ENCODE results near the gene CD6. TPM values are rescaled to one million over a fixed set of nuclear protein-coding genes. Genes with fewer than 3 reads are reported as not detected.

The CD6 gene
- total RNA-seq, 3 donors from 2014 or later (not counting 1 experiment from before 2014, with no cell fraction given), result 18.9 to 111 (median 85.6) TPM

GRCh38 chr11:61024938-61025820 is 53.7 kb downstream of the CD6 start:
- ATAC-seq, result no peak
- no peak for TF ChIP-seq CTCF (IDR thresholded peaks at IDR 0.05)
- no peak overlapping the region for H3K4me3 Mint-ChIP-seq
- intact Hi-C loops (cut with micrococcal nuclease), result no loop called here
- H3K9me3 ChIP-seq (ENCODE audit: control insufficient read depth, insufficient read depth, low read length), result no peaks in the 10 kb centered on the region
- peak overlapping the region in 1 of 2 donors; percentile 4 for H3K27ac Mint-ChIP-seq
- H3K27me3 ChIP-seq (ENCODE audit: control insufficient read depth, insufficient read depth, low read length), result no peaks in the 10 kb centered on the region
- no peak overlapping the region for H3K27ac ChIP-seq (ENCODE audit: low read length)
- peaks cover 67% of the 10 kb centered on the region for H3K4me1 ChIP-seq (ENCODE audit: control insufficient read depth, insufficient read depth, low read length)
- no peaks in the 10 kb centered on the region for H3K9me3 Mint-ChIP-seq
- peak in 1 of 2 donors; percentile 62 for DNase-seq
- no peak overlapping the region for H3K4me3 ChIP-seq (ENCODE audit: low read length)
- no peaks in the 10 kb centered on the region for H3K36me3 Mint-ChIP-seq
- peaks cover 10 to 23% of the 10 kb centered on the region in 2 donors for H3K27me3 Mint-ChIP-seq (ENCODE audit: low read depth in 2 of 2)
- peaks cover 46 to 51% of the 10 kb centered on the region in 2 donors for H3K4me1 Mint-ChIP-seq
- no peaks in the 10 kb centered on the region for H3K36me3 ChIP-seq (ENCODE audit: control insufficient read depth, insufficient read depth, low read length)
- WGBS (ENCODE audit: insufficient coverage), result 97% methylated on average over 14 of the region's 14 CpGs

- WGBS (ENCODE audit: insufficient coverage), result 60% methylated on average over 5 of the region's 5 CpGs
- H3K9me3 Mint-ChIP-seq, result no peaks in the 10 kb centered on the region
- H3K27me3 Mint-ChIP-seq (ENCODE audit: low read depth in 2 of 2), result peaks cover 10 to 18% of the 10 kb centered on the region in 2 donors
- no peak for DNase-seq
- Histone ChIP-seq H3K9me3 (ENCODE audit: control insufficient read depth, insufficient read depth, low read length) (no peaks in the 10 kb centered on the region), H3K27me3 (ENCODE audit: control insufficient read depth, insufficient read depth, low read length) (no peaks in the 10 kb centered on the region), H3K36me3 (ENCODE audit: control insufficient read depth, insufficient read depth, low read length) (no peaks in the 10 kb centered on the region), H3K4me1 (ENCODE audit: control insufficient read depth, insufficient read depth, low read length) (peaks cover 63% of the 10 kb centered on the region), H3K4me3 (ENCODE audit: low read length) (no peak overlapping the region), H3K27ac (ENCODE audit: low read length) (no peak overlapping the region)
- H3K27ac Mint-ChIP-seq, result no peak overlapping the region
- TF ChIP-seq CTCF (IDR thresholded peaks at IDR 0.05), result no peak
- no peaks in the 10 kb centered on the region for H3K36me3 Mint-ChIP-seq
- peaks cover 40 to 45% of the 10 kb centered on the region in 2 donors for H3K4me1 Mint-ChIP-seq
- intact Hi-C loops (cut with micrococcal nuclease), result no loop called here
- ATAC-seq, result no peak
- no peak overlapping the region for H3K4me3 Mint-ChIP-seq
These were observed 54.3 kb downstream of the CD6 start for GRCh38 chr11:61025821-61026120.

- Histone ChIP-seq H3K36me3 (ENCODE audit: control insufficient read depth, insufficient read depth, low read length) (no peaks in the 10 kb centered on the region), H3K27me3 (ENCODE audit: control insufficient read depth, insufficient read depth, low read length) (no peaks in the 10 kb centered on the region), H3K27ac (ENCODE audit: low read length) (no peak overlapping the region), H3K4me1 (ENCODE audit: control insufficient read depth, insufficient read depth, low read length) (peaks cover 57% of the 10 kb centered on the region), H3K9me3 (ENCODE audit: control insufficient read depth, insufficient read depth, low read length) (no peaks in the 10 kb centered on the region), H3K4me3 (ENCODE audit: low read length) (no peak overlapping the region)
- Mint-ChIP-seq H3K4me3 (no peak overlapping the region), H3K4me1 (peaks cover 34 to 39% of the 10 kb centered on the region in 2 donors), H3K36me3 (no peaks in the 10 kb centered on the region), H3K27me3 (ENCODE audit: low read depth in 2 of 2) (peaks cover 10 to 17% of the 10 kb centered on the region in 2 donors), H3K9me3 (no peaks in the 10 kb centered on the region), H3K27ac (no peak overlapping the region)
- intact Hi-C loops (cut with micrococcal nuclease), result no loop called here
- 45% methylated on average over 25 of the region's 28 CpGs for whole genome bisulfite sequencing (ENCODE audit: insufficient coverage)
- DNase-seq, result peak in 1 of 2 donors; percentile 87
- TF ChIP-seq CTCF (IDR thresholded peaks at IDR 0.05), result no peak
- ATAC-seq, result no peak
These were observed 54.9 kb downstream of the CD6 start for GRCh38 chr11:61026121-61027031.
